HepG2 (cell line): ENCODE measurements around the gene RAB17. TPM values are rescaled to one million over a fixed set of nuclear protein-coding genes. Genes with fewer than 3 reads are reported as not detected.

Source experiments
- ARNTL ChIP-seq: sonication (generic); formaldehyde crosslinking; IDR thresholded peaks from 2 replicates; pipeline ENCODE4 v1.4.0; 2020; ENCODE audit warnings: mild to moderate bottlenecking, missing genetic modification reagents
- CEBPB ChIP-seq: IDR thresholded peaks from 2 replicates; pipeline ENCODE4 v1.6.1; 2011; ENCODE audit warnings: low read depth, low read length, improper control_type of control experiment, borderline replicate concordance
- CHCHD3 ChIP-seq: sonication (generic); formaldehyde crosslinking; IDR thresholded peaks from 2 replicates; pipeline ENCODE4 v1.8.0; 2022; ENCODE audit warnings: mild to moderate bottlenecking, missing genetic modification reagents, moderate library complexity
- DMAP1 ChIP-seq: IDR thresholded peaks from 2 replicates; pipeline ENCODE4 v1.6.1; 2016
- FOXA1 ChIP-seq, 2 experiments: fragments of 450-650 bp in 1 of 2; sonication (generic) in 1 of 2; formaldehyde crosslinking in 1 of 2; IDR thresholded peaks; 2 replicates each; pipeline versions ENCODE4 v1.4.0 to v1.6.1; 2016 to 2020; ENCODE audit warnings: missing genetic modification reagents in 1 of 2
- GABPB1 ChIP-seq: IDR thresholded peaks from 2 replicates; pipeline ENCODE4 v1.6.1; 2016; ENCODE audit warnings: mild to moderate bottlenecking, missing genetic modification reagents, moderate library complexity, missing compliant biosample characterization
- GTF3A ChIP-seq: sonication (generic); formaldehyde crosslinking; conservative IDR thresholded peaks from 2 replicates; pipeline ENCODE4 v1.4.0; 2020; ENCODE audit warnings: mild to moderate bottlenecking, missing genetic modification reagents
- HNRNPH1 ChIP-seq: fragments of 200-400 bp; formaldehyde crosslinking; optimal IDR thresholded peaks from 2 replicates; pipeline ENCODE3; 2017; ENCODE audit warnings: mild to moderate bottlenecking, low read depth, low read length
- KDM5B ChIP-seq: sonication (generic); formaldehyde crosslinking; IDR thresholded peaks from 2 replicates; pipeline ENCODE4 v1.4.0; 2020; ENCODE audit warnings: missing genetic modification reagents, mild to moderate bottlenecking, borderline replicate concordance
- MXD4 ChIP-seq: IDR thresholded peaks from 2 replicates; pipeline ENCODE4 v1.6.1; 2016; ENCODE audit warnings: mild to moderate bottlenecking, missing biosample characterization, missing genetic modification reagents
- NCOR1 ChIP-seq: fragments of 200-600 bp; sonication (generic); IDR thresholded peaks from 2 replicates; pipeline ENCODE4 v1.7.0; 2017; ENCODE audit warnings: antibody characterized with exemption, low read length, borderline replicate concordance
- NR2F2 ChIP-seq: IDR thresholded peaks from 2 replicates; pipeline ENCODE4 v1.6.1; 2012; ENCODE audit warnings: low read depth, inconsistent platforms, borderline replicate concordance
- ONECUT2 ChIP-seq: sonication (generic); formaldehyde crosslinking; IDR thresholded peaks from 2 replicates; pipeline ENCODE4 v1.4.0; 2020; ENCODE audit warnings: missing genetic modification reagents
- RNF2 ChIP-seq: fragments of 450-650 bp; conservative IDR thresholded peaks from 2 replicates; pipeline ENCODE4 v1.6.1; 2016; ENCODE audit warnings: low read depth
- SIX1 ChIP-seq: sonication (generic); formaldehyde crosslinking; IDR thresholded peaks from 2 replicates; pipeline ENCODE4 v1.4.0; 2020; ENCODE audit warnings: missing genetic modification reagents, borderline replicate concordance
- SKIL ChIP-seq: sonication (generic); formaldehyde crosslinking; IDR thresholded peaks from 2 replicates; pipeline ENCODE4 v1.8.0; 2022; ENCODE audit warnings: missing genetic modification reagents, mild to moderate bottlenecking, moderate library complexity, borderline replicate concordance
- SRSF1 ChIP-seq: fragments of 200-400 bp; formaldehyde crosslinking; optimal IDR thresholded peaks from 2 replicates; pipeline ENCODE3; 2017; ENCODE audit warnings: mild to moderate bottlenecking, low read depth, low read length, moderate library complexity
- TCF7 ChIP-seq: sonication (generic); IDR thresholded peaks from 2 replicates; pipeline ENCODE4 v1.6.1; 2016; ENCODE audit warnings: antibody characterized with exemption, low read depth
- TOE1 ChIP-seq: sonication (generic); formaldehyde crosslinking; IDR thresholded peaks from 2 replicates; pipeline ENCODE4 v1.4.0; 2020; ENCODE audit warnings: mild to moderate bottlenecking, missing genetic modification reagents
- ZBTB8A ChIP-seq: sonication (generic); formaldehyde crosslinking; IDR thresholded peaks from 2 replicates; pipeline ENCODE4 v1.4.0; 2020; ENCODE audit warnings: mild to moderate bottlenecking, low read depth, missing genetic modification reagents, borderline replicate concordance
- ZC3H13 ChIP-seq: sonication (generic); formaldehyde crosslinking; IDR thresholded peaks from 2 replicates; pipeline ENCODE4 v1.8.1; 2023; ENCODE audit warnings: mild to moderate bottlenecking, missing genetic modification reagents, moderate library complexity
- ZNF205 ChIP-seq: IDR thresholded peaks from 2 replicates; pipeline ENCODE4 v1.6.1; 2018; ENCODE audit warnings: missing biosample characterization, missing genetic modification reagents
- ZNF253 ChIP-seq: sonication (generic); formaldehyde crosslinking; IDR thresholded peaks from 2 replicates; pipeline ENCODE4 v1.8.0; 2022; ENCODE audit warnings: mild to moderate bottlenecking, missing genetic modification reagents, borderline replicate concordance
- ZNF354B ChIP-seq: sonication (generic); formaldehyde crosslinking; IDR thresholded peaks from 2 replicates; pipeline ENCODE4 v1.8.0; 2022; ENCODE audit warnings: mild to moderate bottlenecking, missing genetic modification reagents
- ZNF660 ChIP-seq: sonication (generic); formaldehyde crosslinking; IDR thresholded peaks from 2 replicates; pipeline ENCODE4 v1.5.1; 2020; ENCODE audit warnings: mild to moderate bottlenecking, low read depth, missing genetic modification reagents, borderline replicate concordance
- ZNF850 ChIP-seq: sonication (generic); formaldehyde crosslinking; conservative IDR thresholded peaks from 2 replicates; pipeline ENCODE4 v1.9.0; 2021; ENCODE audit warnings: mild to moderate bottlenecking, missing genetic modification reagents
- polyA plus RNA-seq, 8 experiments: library from polyadenylated mRNA; depleted of rRNA in 3 of 8; stranded (reverse) in 7 of 8; unstranded in 1 of 8; fragments of >200 nt; fragmentation: Illumina TruSeq in 4 of 8; extraction: Trizol in 4 of 8; gene quantifications; 2 replicates each; pipeline versions ENCODE4 v1.2.1 to v1.2.3, GENCODE V29; 2011 to 2016; ENCODE audit warnings: low read depth in 4 of 8, missing spikeins in 1 of 8, mixed read lengths in 1 of 8; ENCODE audit not compliant: insufficient read depth in 1 of 8
- total RNA-seq, 5 experiments: library from RNA; depleted of rRNA; stranded (reverse); fragments of >200 nt; fragmentation: Illumina TruSeq; extraction: Trizol; gene quantifications; 2 replicates each; pipeline ENCODE4 v1.2.3, GENCODE V29; 2016; ENCODE audit warnings: low read depth in 1 of 5
- TF ChIP-seq, protein P1 (sequence below): sonication (generic); formaldehyde crosslinking; IDR thresholded peaks from 2 replicates; pipeline ENCODE4 v1.4.0; 2020; ENCODE audit warnings: missing genetic modification reagents, borderline replicate concordance

The RAB17 gene
- total and polyA plus RNA-seq, 2 of the 13 experiments (the other 11 are each of a cell fraction or from before 2014, with no cell fraction given), result 68.0 to 124 TPM

DNA sequence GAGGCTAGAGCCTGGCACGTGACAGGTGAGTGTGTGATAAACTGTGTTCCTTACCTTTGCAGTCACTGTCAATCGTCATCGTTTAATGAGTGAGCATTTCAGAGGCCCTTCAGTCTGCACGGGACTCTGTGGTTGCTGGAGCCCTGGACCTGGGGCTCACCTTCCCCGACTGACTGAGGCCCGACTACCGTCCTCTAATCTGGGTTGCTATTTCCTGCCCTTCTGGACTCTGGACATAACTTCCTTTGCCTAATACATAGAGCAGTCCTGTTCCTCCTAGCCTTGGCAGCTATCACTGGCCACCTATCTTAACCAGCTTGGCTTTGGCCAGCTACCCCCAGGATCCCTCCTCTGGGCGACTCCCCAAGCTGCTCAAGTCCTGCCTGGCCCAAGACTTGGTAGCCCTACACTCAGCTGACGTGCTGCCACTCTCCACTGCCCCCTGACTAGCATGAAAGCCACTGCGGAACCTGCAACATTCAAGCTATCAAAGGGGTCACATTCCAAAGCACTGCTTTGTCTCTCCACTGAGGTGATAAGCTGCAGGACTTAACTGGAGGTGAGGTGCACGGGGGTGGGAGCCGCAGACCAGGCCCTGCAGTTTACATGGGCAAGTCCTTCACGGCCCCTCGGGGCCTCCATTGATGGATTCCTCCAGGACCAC, 11.1 kb upstream of the RAB17 start (continued):
- TF ChIP-seq, protein P1, sequence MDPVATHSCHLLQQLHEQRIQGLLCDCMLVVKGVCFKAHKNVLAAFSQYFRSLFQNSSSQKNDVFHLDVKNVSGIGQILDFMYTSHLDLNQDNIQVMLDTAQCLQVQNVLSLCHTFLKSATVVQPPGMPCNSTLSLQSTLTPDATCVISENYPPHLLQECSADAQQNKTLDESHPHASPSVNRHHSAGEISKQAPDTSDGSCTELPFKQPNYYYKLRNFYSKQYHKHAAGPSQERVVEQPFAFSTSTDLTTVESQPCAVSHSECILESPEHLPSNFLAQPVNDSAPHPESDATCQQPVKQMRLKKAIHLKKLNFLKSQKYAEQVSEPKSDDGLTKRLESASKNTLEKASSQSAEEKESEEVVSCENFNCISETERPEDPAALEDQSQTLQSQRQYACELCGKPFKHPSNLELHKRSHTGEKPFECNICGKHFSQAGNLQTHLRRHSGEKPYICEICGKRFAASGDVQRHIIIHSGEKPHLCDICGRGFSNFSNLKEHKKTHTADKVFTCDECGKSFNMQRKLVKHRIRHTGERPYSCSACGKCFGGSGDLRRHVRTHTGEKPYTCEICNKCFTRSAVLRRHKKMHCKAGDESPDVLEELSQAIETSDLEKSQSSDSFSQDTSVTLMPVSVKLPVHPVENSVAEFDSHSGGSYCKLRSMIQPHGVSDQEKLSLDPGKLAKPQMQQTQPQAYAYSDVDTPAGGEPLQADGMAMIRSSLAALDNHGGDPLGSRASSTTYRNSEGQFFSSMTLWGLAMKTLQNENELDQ (CRISPR knock-in tag), result no peak
- TF ChIP-seq ZNF850 (CRISPR knock-in tag) (no peak), FOXA1 (IDR thresholded peaks at IDR 0.05) (no peak), FOXA1 (CRISPR knock-in tag; IDR thresholded peaks at IDR 0.05) (0 out of 2 replicates have a peak, but pooled peaks have one; percentile 17), MXD4 (0 out of 2 replicates have a peak, but pooled peaks have one; percentile 19), NCOR1 (peak; percentile 47; the same call in 1 of the 2 replicates), TOE1 (peak; percentile 58; the same call in 1 of the 2 replicates), SKIL (CRISPR knock-in tag) (peak; percentile 9; the same call in 1 of the 2 replicates), GABPB1 (CRISPR knock-in tag) (0 out of 2 replicates have a peak, but pooled peaks have one; percentile 41), ZNF354B (0 out of 2 replicates have a peak, but pooled peaks have one; percentile 79), ZNF660 (CRISPR knock-in tag) (no peak), HNRNPH1 (no peak), ARNTL (CRISPR knock-in tag) (peak; percentile 46; the same call in 1 of the 2 replicates), RNF2 (no peak), DMAP1 (CRISPR knock-in tag) (peak; percentile 57), KDM5B (peak; percentile 78), CEBPB (no peak), GTF3A (CRISPR knock-in tag) (no peak), TCF7 (no peak), CHCHD3 (CRISPR knock-in tag) (no peak), ZNF253 (no peak), SRSF1 (no peak), SIX1 (CRISPR knock-in tag) (no peak), ZNF205 (CRISPR knock-in tag) (peak; percentile 77; the same call in 1 of the 2 replicates), ONECUT2 (CRISPR knock-in tag) (no peak), ZC3H13 (CRISPR knock-in tag) (no peak), ZBTB8A (CRISPR knock-in tag) (no peak), NR2F2 (no peak; the same call in 1 of the 2 replicates)
